Measurements from ENCODE around the gene TRIM25.

Gene TRIM25

DNA sequence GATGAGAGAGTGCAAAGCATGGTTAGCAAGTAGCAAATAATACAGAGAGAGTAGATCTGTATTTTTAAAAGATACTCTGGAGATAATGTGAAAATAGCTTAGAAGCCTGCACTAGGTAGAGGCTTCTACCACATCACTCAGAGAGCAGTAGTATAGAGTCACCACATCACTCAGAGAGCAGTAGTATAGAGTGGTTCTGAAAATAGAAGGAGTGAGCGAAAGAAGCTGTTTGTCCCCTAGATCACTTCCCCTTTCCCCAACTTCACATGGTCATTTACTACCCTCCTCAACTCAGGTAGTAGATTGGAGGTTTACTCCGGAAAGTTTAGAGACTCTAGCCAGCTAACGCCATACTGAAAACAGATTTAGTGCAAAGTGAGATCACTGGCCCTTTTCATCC lies 62.8 kb downstream of the TRIM25 start:
- no peak for TF ChIP-seq HDGF (IDR thresholded peaks at IDR 0.05; ENCODE audit: borderline replicate concordance)
- no peak for DNase-seq (ENCODE audit: extremely low spot score)
- ChIA-PET POLR2A (interaction anchor here (0.7 kb wide), 1 partner anchor 17 kb away, joined by 4 read pairs; no protein-coding TSS in a partner anchor), CTCF (interaction anchor here (0.9 kb wide), 1 partner anchor 32 kb away, joined by 3 read pairs; no protein-coding TSS in a partner anchor)

DNA sequence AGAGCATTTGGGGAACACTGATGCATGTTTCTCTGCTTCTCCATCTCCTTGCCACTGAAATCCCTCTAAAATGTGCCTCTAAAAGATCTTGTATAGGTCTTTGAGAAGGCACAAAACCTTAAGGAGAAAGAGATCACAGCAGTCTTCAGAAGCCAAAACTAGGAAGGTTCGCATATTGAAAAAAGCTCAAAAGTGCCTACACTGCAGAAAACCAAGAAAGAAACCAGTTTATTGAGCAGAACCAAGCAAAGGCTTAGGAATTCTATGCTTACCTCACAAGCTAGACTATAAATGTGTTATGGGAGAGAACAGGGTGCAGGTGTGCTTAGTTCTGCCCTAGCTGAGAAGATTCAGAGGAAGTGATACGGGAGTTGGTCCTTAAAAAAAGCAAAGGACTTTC lies 63.3 kb downstream of the TRIM25 start:
- no peak for TF ChIP-seq HDGF (IDR thresholded peaks at IDR 0.05; ENCODE audit: borderline replicate concordance)
- TF ChIP-seq LEF1 (IDR thresholded peaks at IDR 0.05; ENCODE audit: borderline replicate concordance) = no peak
- no peak for TF ChIP-seq CTBP1 (IDR thresholded peaks at IDR 0.05; ENCODE audit: borderline replicate concordance)
- TF ChIP-seq, protein P1, sequence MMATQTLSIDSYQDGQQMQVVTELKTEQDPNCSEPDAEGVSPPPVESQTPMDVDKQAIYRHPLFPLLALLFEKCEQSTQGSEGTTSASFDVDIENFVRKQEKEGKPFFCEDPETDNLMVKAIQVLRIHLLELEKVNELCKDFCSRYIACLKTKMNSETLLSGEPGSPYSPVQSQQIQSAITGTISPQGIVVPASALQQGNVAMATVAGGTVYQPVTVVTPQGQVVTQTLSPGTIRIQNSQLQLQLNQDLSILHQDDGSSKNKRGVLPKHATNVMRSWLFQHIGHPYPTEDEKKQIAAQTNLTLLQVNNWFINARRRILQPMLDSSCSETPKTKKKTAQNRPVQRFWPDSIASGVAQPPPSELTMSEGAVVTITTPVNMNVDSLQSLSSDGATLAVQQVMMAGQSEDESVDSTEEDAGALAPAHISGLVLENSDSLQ (IDR thresholded peaks at IDR 0.05) = no peak
- ChIA-PET POLR2A (no interaction called here), CTCF (interaction anchor here (0.9 kb wide), 1 partner anchor 31 kb away, joined by 3 read pairs; no protein-coding TSS in a partner anchor)

DNA sequence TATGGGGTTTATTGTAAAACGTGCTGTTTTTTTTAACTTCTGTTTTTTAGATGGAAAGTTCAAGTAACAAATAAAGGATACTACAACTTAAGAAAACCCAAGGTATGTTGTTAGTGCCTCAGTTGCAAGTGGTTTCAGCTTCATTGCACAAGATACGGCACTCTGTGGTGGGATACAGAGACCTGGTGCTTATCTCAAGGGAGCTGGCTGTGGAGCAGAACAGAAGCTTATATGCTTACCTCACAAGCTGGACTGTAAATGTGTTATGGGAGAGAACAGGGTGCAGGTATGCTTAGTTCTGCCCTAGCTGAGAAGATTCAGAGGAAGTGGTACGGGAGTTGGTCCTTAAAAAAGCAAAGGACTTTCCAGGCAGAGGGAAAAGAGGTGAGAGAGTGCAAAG lies 64.7 kb downstream of the TRIM25 start:
- POLR2A ChIA-PET = no interaction called here
- CTCF ChIA-PET = no interaction called here
- TF ChIP-seq CTBP1 (IDR thresholded peaks at IDR 0.05; ENCODE audit: borderline replicate concordance) (no peak), LEF1 (IDR thresholded peaks at IDR 0.05; ENCODE audit: borderline replicate concordance) (no peak), NFRKB (IDR thresholded peaks at IDR 0.05) (no peak), ARNT (IDR thresholded peaks at IDR 0.05) (no peak), SP1 (IDR thresholded peaks at IDR 0.05) (no peak), TARDBP (IDR thresholded peaks at IDR 0.05) (no peak), HDGF (IDR thresholded peaks at IDR 0.05; ENCODE audit: borderline replicate concordance) (no peak), ZNF384 (IDR thresholded peaks at IDR 0.05) (no peak), FOXA1 (IDR thresholded peaks at IDR 0.05) (no peak), BHLHE40 (IDR thresholded peaks at IDR 0.05; ENCODE audit: borderline replicate concordance) (no peak), FOXK2 (IDR thresholded peaks at IDR 0.05) (no peak), FOXM1 (IDR thresholded peaks at IDR 0.05; ENCODE audit: borderline replicate concordance) (no peak), SUZ12 (IDR thresholded peaks at IDR 0.05) (no peak), L3MBTL2 (conservative IDR thresholded peaks at IDR 0.05) (no peak)
- TF ChIP-seq, protein P1 (IDR thresholded peaks at IDR 0.05) = no peak
- no peak for DNase-seq (ENCODE audit: extremely low spot score)

More for the DNA sequence above, 63.3 kb downstream of the TRIM25 start:
- DNase-seq (ENCODE audit: extremely low spot score) = no peak

DNA sequence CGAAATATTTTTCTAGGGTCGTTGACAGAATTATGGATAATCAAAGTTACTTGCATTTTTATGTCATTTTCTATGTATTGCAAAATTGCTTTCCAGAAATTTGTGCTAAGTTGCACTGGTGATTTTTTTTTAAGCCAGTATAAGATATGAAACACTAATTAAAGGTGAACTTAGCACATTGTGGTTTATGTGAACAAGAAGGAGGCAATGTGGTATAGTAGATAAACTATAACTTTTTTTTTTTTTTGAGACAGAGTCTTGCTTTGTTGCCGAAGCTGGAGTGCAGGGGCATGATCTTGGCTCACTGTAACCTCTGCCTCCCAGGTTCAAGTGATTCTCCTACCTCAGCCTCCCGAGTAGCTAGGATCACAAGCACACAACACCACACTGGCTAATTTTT lies 66.7 kb downstream of the TRIM25 start:
- ChIA-PET POLR2A (no interaction called here), CTCF (no interaction called here)
- DNase-seq (ENCODE audit: extremely low spot score) = no peak
- no peak for TF ChIP-seq ARNT (IDR thresholded peaks at IDR 0.05)
- no peak for TF ChIP-seq HDGF (IDR thresholded peaks at IDR 0.05; ENCODE audit: borderline replicate concordance)
- TF ChIP-seq NFRKB (IDR thresholded peaks at IDR 0.05) = no peak
- TF ChIP-seq TARDBP (IDR thresholded peaks at IDR 0.05) = no peak
- no peak for TF ChIP-seq FOXM1 (IDR thresholded peaks at IDR 0.05; ENCODE audit: borderline replicate concordance)
- no peak for TF ChIP-seq CTBP1 (IDR thresholded peaks at IDR 0.05; ENCODE audit: borderline replicate concordance)
- no peak for TF ChIP-seq SP1 (IDR thresholded peaks at IDR 0.05)

DNA sequence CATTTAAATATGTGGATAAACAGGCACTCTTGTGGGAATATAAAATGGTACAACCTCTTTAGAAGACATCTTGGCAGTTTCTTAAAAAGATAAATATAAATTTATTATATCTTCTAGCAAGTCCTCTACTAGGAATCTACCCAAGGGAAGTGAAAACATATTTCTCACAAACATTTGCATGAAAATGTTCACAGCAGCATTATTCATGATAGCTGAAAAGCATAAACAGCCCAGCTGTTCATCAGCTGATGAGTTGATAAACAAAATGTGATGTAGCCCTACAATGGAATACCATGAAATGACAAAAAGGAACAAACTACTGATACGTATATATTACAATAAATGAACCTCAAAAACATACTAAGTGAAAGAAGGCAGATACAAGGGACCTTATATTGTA lies 67.9 kb downstream of the TRIM25 start:
- TF ChIP-seq, protein P1 (IDR thresholded peaks at IDR 0.05) = no peak
- TF ChIP-seq FOXK2 (IDR thresholded peaks at IDR 0.05) = no peak
- no peak for TF ChIP-seq LEF1 (IDR thresholded peaks at IDR 0.05; ENCODE audit: borderline replicate concordance)
- no peak for DNase-seq (ENCODE audit: extremely low spot score)
- POLR2A ChIA-PET = no interaction called here
- CTCF ChIA-PET = no interaction called here

DNA sequence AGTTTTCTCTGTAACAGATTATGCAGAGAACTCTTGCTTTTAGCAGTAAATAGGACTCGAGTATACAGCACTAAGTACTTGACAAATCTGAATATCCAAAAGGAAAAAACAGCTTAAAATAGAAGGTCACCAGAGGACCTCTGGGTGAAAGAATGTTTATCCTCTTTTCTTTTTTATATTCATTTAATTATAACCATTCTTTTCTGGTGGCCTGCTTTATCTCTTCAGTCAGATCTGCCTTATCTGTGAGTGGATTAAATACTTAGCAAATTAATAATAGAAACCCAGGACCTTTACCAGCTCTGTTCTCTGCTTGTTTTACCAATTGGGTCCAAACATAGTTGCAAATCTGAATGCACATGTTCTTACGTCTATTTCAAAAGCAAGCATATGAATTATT lies 71.3 kb downstream of the TRIM25 start:
- TF ChIP-seq CTBP1 (IDR thresholded peaks at IDR 0.05; ENCODE audit: borderline replicate concordance) = no peak
- no peak for TF ChIP-seq L3MBTL2 (conservative IDR thresholded peaks at IDR 0.05)
- no peak for TF ChIP-seq LEF1 (IDR thresholded peaks at IDR 0.05; ENCODE audit: borderline replicate concordance)
- TF ChIP-seq, protein P1 (IDR thresholded peaks at IDR 0.05) = no peak
- TF ChIP-seq HDGF (IDR thresholded peaks at IDR 0.05; ENCODE audit: borderline replicate concordance) = no peak
- no peak for TF ChIP-seq SUZ12 (IDR thresholded peaks at IDR 0.05)
- no peak for TF ChIP-seq FOXK2 (IDR thresholded peaks at IDR 0.05)
- TF ChIP-seq ELF4 (IDR thresholded peaks at IDR 0.05) = no peak
- no peak for TF ChIP-seq SP1 (IDR thresholded peaks at IDR 0.05)
- no peak for TF ChIP-seq TARDBP (IDR thresholded peaks at IDR 0.05)
- TF ChIP-seq ARNT (IDR thresholded peaks at IDR 0.05) = no peak
- no peak for TF ChIP-seq FOXM1 (IDR thresholded peaks at IDR 0.05; ENCODE audit: borderline replicate concordance)
- TF ChIP-seq BHLHE40 (IDR thresholded peaks at IDR 0.05; ENCODE audit: borderline replicate concordance) = no peak
- no peak for TF ChIP-seq ZNF384 (IDR thresholded peaks at IDR 0.05)
- no peak for TF ChIP-seq FOXA1 (IDR thresholded peaks at IDR 0.05)
- no peak for TF ChIP-seq NFRKB (IDR thresholded peaks at IDR 0.05)
- ChIA-PET CTCF (no interaction called here), POLR2A (no interaction called here)
- no peak for DNase-seq (ENCODE audit: extremely low spot score)

DNA sequence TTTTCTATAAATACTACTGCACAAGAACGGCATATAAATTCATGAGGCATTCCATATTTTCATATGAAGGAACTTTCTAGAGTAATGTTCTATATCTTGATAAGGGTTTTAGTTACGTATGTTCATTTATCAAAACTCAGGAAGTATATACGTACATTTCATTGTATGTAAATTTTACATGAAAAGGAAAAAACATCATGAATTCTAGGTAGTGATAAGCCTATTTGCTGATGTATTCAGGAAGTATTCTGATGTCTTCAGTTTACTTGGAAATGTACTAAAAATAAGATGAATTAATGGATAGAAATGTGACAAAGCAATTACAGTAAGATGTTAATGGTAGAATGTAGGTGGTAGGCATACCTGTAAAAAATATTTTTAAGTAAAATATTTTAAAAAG lies 75.2 kb downstream of the TRIM25 start:
- DNase-seq (ENCODE audit: extremely low spot score) = no peak
- ChIA-PET CTCF (no interaction called here), POLR2A (no interaction called here)
- TF ChIP-seq FOXK2 (IDR thresholded peaks at IDR 0.05) (no peak), ELF4 (IDR thresholded peaks at IDR 0.05) (no peak), BHLHE40 (IDR thresholded peaks at IDR 0.05; ENCODE audit: borderline replicate concordance) (no peak)

Data from HEK293T (cell line).